B cell (primary cell): ENCODE data around the gene ATG2A. TPM values are rescaled to one million over a fixed set of nuclear protein-coding genes. Genes with fewer than 3 reads are reported as not detected.

Experiments used
- ATAC-seq: fragments of 200-7000 bp; cut with Tn5 transposase; one replicate; pipeline ENCODE4 v1.10.0; 2021; ENCODE audit warnings: low read depth, mild to moderate bottlenecking, moderate number of reproducible peaks, moderate library complexity
- CTCF ChIA-PET: fragments of 350-600 bp; sonication (Branson Sonifier 250); formaldehyde crosslinking; loops from one replicate; lab custom pipeline; 2021; ENCODE audit warnings: antibody characterized with exemption, inconsistent platforms; lab: Charles Lee
- POLR2A ChIA-PET: fragments of 350-600 bp; sonication (Branson Sonifier 250); formaldehyde crosslinking; loops from one replicate; lab custom pipeline; 2021; ENCODE audit warnings: antibody characterized with exemption; lab: Charles Lee
- DNase-seq: peaks from one replicate; pipeline ENCODE4 v3.0.0; 2013
- H2AFZ ChIP-seq: 2 replicates; pipeline ENCODE4 v1.6.1; 2012; ENCODE audit warnings: mild to moderate bottlenecking, low read depth, low read length; ENCODE audit not compliant: insufficient read depth, poor library complexity, severe bottlenecking
- H3K27ac ChIP-seq, 2 donors: 1 replicate in 1 of 2; 2 replicates in 1 of 2; pipeline ENCODE4 v1.5.1; 2012 to 2013; ENCODE audit warnings: low read length in 2 of 2, mild to moderate bottlenecking in 2 of 2, moderate library complexity in 1 of 2
- H3K27me3 ChIP-seq, 4 experiments: fragments of 200-600 bp in 1 of 4; sonication (generic) in 1 of 4; replicated peaks in 1 of 4; 1 replicate in 2 of 4; 2 replicates in 2 of 4; pipeline versions ENCODE4 v1.6.1 to v1.7.0; 2013 to 2016; ENCODE audit warnings: low read length in 3 of 4, mild to moderate bottlenecking in 2 of 4, mixed read lengths in 1 of 4, moderate library complexity in 1 of 4; ENCODE audit not compliant: insufficient read depth in 4 of 4, control insufficient read depth in 3 of 4; ENCODE audit errors: control extremely low read depth in 1 of 4
- H3K36me3 ChIP-seq, 2 experiments: replicated peaks in 1 of 2; 1 replicate in 1 of 2; 2 replicates in 1 of 2; pipeline versions ENCODE4 v1.6.1 to v1.7.1; 2013; ENCODE audit warnings: low read length in 1 of 2; ENCODE audit not compliant: insufficient read depth in 2 of 2, control insufficient read depth in 1 of 2; ENCODE audit errors: control extremely low read depth in 1 of 2, extremely low read depth in 1 of 2
- H3K4me1 ChIP-seq, 2 donors: fragments of 200-600 bp in 1 of 2; sonication (generic) in 1 of 2; 1 replicate in 1 of 2; 2 replicates in 1 of 2; pipeline versions ENCODE4 v1.5.1 to v1.6.1; 2013 to 2017; ENCODE audit warnings: low read length in 2 of 2; ENCODE audit not compliant: control insufficient read depth in 2 of 2, insufficient read depth in 2 of 2
- H3K4me2 ChIP-seq: replicated peaks from 2 replicates; pipeline ENCODE3; 2012; ENCODE audit warnings: mild to moderate bottlenecking, low read depth, low read length; ENCODE audit not compliant: poor library complexity, severe bottlenecking
- H3K4me3 ChIP-seq, 5 experiments: fragments of 200-600 bp in 1 of 5; sonication (generic) in 1 of 5; 1 replicate in 3 of 5; 2 replicates in 2 of 5; pipeline versions ENCODE4 v1.5.1 to v1.7.0; 2011 to 2016; ENCODE audit warnings: low read length in 4 of 5, mild to moderate bottlenecking in 4 of 5, low read depth in 2 of 5, control low read depth in 1 of 5, moderate library complexity in 1 of 5; ENCODE audit not compliant: insufficient read depth in 1 of 5; ENCODE audit errors: control extremely low read depth in 1 of 5, extremely low read depth in 1 of 5
- H3K79me2 ChIP-seq: fragments of 200-600 bp; sonication (generic); one replicate; pipeline ENCODE4 v1.6.0; 2016; ENCODE audit warnings: low read length; ENCODE audit not compliant: control insufficient read depth, insufficient read depth
- H3K9ac ChIP-seq: fragments of 200-600 bp; sonication (generic); 2 replicates; pipeline ENCODE4 v1.6.1; 2017; ENCODE audit warnings: mild to moderate bottlenecking, low read length, moderate library complexity
- H3K9me3 ChIP-seq, 3 donors: one replicate each; pipeline versions ENCODE4 v1.6.1 to v1.7.1; 2013; ENCODE audit warnings: low read length in 2 of 3; ENCODE audit not compliant: control insufficient read depth in 2 of 3, insufficient read depth in 1 of 3; ENCODE audit errors: control extremely low read depth in 1 of 3
- H4K20me1 ChIP-seq: 2 replicates; pipeline ENCODE4 v1.6.0; 2012; ENCODE audit warnings: mild to moderate bottlenecking, low read length; ENCODE audit not compliant: insufficient read depth, control insufficient read depth, poor library complexity, severe bottlenecking
- H3K27ac Mint-ChIP-seq: one replicate; pipeline ENCODE4 v1.8.0; 2021; ENCODE audit warnings: mixed read lengths
- H3K27me3 Mint-ChIP-seq: one replicate; pipeline ENCODE4 v1.8.0; 2021; ENCODE audit warnings: mixed read lengths
- H3K4me1 Mint-ChIP-seq: one replicate; pipeline ENCODE4 v1.8.0; 2021; ENCODE audit warnings: mixed read lengths
- H3K4me3 Mint-ChIP-seq: one replicate; pipeline ENCODE4 v1.8.0; 2021; ENCODE audit warnings: mixed read lengths
- H3K9me3 Mint-ChIP-seq: one replicate; pipeline ENCODE4 v1.8.0; 2022; ENCODE audit warnings: mixed read lengths; ENCODE audit not compliant: insufficient read depth
- EZH2 ChIP-seq: IDR thresholded peaks from 2 replicates; pipeline ENCODE4 v1.6.1; 2012; ENCODE audit warnings: borderline replicate concordance, low read depth, mild to moderate bottlenecking, moderate library complexity, low read length; ENCODE audit not compliant: insufficient read depth, poor library complexity, severe bottlenecking
- WGBS: methylation state at CpG from one replicate; pipeline ENCODE4 v1.1.5; 2013; ENCODE audit warnings: missing lambda C conversion rate; ENCODE audit not compliant: insufficient coverage; 5-methylcytosine and 5-hydroxymethylcytosine counted together
- intact Hi-C: fragments of 100-400 bp; cut with micrococcal nuclease; formaldehyde crosslinking; loops from one replicate; pipeline ENCODE4 v1.10.0; 2022
- polyA plus RNA-seq: library from polyadenylated mRNA; depleted of rRNA; stranded (reverse); fragments of >200 nt; gene quantifications from 2 replicates; pipeline ENCODE4 v1.2.3, GENCODE V29; 2012
- total RNA-seq, 2 donors: library from RNA; stranded (reverse); fragments of 120-200 nt in 1 of 2; gene quantifications; 1 replicate in 1 of 2; 2 replicates in 1 of 2; pipeline versions ENCODE4 v1.2.3 to v1.2.4, GENCODE V29; 2013 to 2022
- TF ChIP-seq, protein P1 (sequence below): fragments of 200-600 bp; IDR thresholded peaks from one replicate; pipeline ENCODE4 v1.8.0; 2022; ENCODE audit warnings: antibody characterized with exemption, mild to moderate bottlenecking

The ATG2A gene
- total and polyA plus RNA-seq, 2 donors (not counting 1 experiment from before 2014, with no cell fraction given) = 24.3 to 38.6 TPM

DNA sequence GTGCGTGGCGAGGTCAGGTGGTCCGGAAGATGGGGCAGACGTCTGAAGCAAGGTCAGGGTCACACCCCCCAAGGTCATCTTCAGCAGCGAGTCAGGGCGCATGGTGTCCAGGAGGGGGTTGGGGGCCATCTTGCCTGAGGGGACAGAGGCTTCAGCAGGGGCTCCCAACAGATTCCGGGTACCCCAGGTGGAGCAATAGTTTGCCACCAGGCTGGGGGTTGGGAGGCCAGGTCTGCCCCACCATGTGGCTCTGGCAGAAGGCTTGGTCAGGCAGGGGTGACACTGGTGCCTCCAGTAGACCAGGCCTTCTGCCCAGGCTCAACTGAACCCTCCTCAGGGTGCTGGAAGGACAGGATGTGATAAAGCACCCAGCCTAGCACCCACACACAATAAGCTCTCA lies 5.9 kb downstream of the ATG2A start:
- ChIA-PET POLR2A (no interaction called here), CTCF (interaction anchor here (0.6 kb wide), 1 partner anchor 355 kb away, joined by 3 read pairs; no protein-coding TSS in a partner anchor)
- Histone ChIP-seq H4K20me1 (no peaks in the 10 kb centered on the region), H3K79me2 (peaks cover 13% of the 10 kb centered on the region), H3K4me3 (no peak overlapping the region), H3K4me2 (no peak overlapping the region), H3K27me3 (no peaks in the 10 kb centered on the region), H3K9ac (no peak overlapping the region), H3K36me3 (peaks cover 0 to 69% of the 10 kb centered on the region in 2 experiments), H3K9me3 (no peaks in the 10 kb centered on the region), H3K4me1 (peaks cover 7 to 12% of the 10 kb centered on the region in 2 donors), H2AFZ (no peak overlapping the region), H3K27ac (no peak overlapping the region)
- intact Hi-C loops = loop anchor here (10.0 kb wide), 1 partner anchor 204 kb away; the partner anchor contains the start of genes TM7SF2 and ZNHIT2
- Mint-ChIP-seq H3K27ac (no peak overlapping the region), H3K4me3 (no peak overlapping the region), H3K4me1 (peaks cover 14% of the 10 kb centered on the region), H3K27me3 (no peaks in the 10 kb centered on the region), H3K9me3 (no peaks in the 10 kb centered on the region)
- no peak for TF ChIP-seq EZH2
- TF ChIP-seq, protein P1, sequence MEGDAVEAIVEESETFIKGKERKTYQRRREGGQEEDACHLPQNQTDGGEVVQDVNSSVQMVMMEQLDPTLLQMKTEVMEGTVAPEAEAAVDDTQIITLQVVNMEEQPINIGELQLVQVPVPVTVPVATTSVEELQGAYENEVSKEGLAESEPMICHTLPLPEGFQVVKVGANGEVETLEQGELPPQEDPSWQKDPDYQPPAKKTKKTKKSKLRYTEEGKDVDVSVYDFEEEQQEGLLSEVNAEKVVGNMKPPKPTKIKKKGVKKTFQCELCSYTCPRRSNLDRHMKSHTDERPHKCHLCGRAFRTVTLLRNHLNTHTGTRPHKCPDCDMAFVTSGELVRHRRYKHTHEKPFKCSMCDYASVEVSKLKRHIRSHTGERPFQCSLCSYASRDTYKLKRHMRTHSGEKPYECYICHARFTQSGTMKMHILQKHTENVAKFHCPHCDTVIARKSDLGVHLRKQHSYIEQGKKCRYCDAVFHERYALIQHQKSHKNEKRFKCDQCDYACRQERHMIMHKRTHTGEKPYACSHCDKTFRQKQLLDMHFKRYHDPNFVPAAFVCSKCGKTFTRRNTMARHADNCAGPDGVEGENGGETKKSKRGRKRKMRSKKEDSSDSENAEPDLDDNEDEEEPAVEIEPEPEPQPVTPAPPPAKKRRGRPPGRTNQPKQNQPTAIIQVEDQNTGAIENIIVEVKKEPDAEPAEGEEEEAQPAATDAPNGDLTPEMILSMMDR = no peak
- ATAC-seq (no peak), DNase-seq (no peak)
- WGBS = over 99% methylated on average over 7 of the region's 7 CpGs

- peaks cover under 1 to 6% of the 10 kb centered on the region in 2 donors for H3K4me1 ChIP-seq
- intact Hi-C loops = loop anchor here (10.0 kb wide), 1 partner anchor 204 kb away; the partner anchor contains the start of genes TM7SF2 and ZNHIT2
- ChIA-PET POLR2A (no interaction called here), CTCF (interaction anchor here (1.7 kb wide), 1 partner anchor 86 kb away, joined by 4 read pairs; the partner anchor contains the start of gene BATF2)
- H3K4me3 ChIP-seq = no peak overlapping the region
- no peaks in the 10 kb centered on the region for H3K27me3 ChIP-seq
- H3K27ac ChIP-seq = no peak overlapping the region
- Mint-ChIP-seq H3K27ac (no peak overlapping the region), H3K4me1 (peaks cover 8% of the 10 kb centered on the region), H3K27me3 (no peaks in the 10 kb centered on the region), H3K9me3 (no peaks in the 10 kb centered on the region), H3K4me3 (no peak overlapping the region)
- DNase-seq (no peak), ATAC-seq (no peak)
- TF ChIP-seq EZH2 = no peak
- TF ChIP-seq, protein P1 = no peak
- H3K4me2 ChIP-seq = no peak overlapping the region
- peaks cover 0 to 75% of the 10 kb centered on the region in 2 experiments for H3K36me3 ChIP-seq
- WGBS = 98% methylated on average over 26 of the region's 27 CpGs
- H3K9ac ChIP-seq = no peak overlapping the region
- H4K20me1 ChIP-seq = no peaks in the 10 kb centered on the region
- H3K9me3 ChIP-seq = no peaks in the 10 kb centered on the region
- H2AFZ ChIP-seq = no peak overlapping the region
- H3K79me2 ChIP-seq = peaks cover 8% of the 10 kb centered on the region
These were observed 6.4 kb downstream of the ATG2A start for GRCh38 chr11:64910451-64911093.
